GM21737 (cell line): ENCODE results near the gene CPVL.

ENCODE experiments used
- ATAC-seq: cut with Tn5 transposase; IDR thresholded peaks from one replicate; pipeline ENCODE4 v1.9.1; 2021; ENCODE audit warnings: mild to moderate bottlenecking, moderate library complexity; ENCODE audit not compliant: unreplicated experiment

Gene CPVL

DNA sequence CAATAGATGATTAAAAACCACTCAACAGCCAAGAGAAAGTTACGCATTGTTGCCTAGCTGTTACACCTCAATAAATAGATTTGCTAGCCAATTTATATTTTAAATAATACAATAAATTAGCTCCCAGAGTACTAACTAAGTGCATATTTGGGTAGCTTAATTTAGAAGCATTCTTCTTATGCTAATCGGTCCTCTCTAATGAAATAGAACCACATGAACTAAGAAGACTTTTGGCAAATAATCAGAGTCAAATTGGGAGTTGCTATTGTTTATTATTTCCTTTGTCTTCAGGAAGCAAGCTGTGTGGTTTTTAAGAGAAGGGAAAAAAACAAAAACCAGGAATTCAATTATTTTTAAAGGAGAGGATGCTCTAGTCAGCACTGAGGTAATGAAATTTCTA is 139.2 kb downstream of the CPVL start:
- no peak for ATAC-seq

GRCh38 chr7:29005829-29006228 is 140.5 kb downstream of the CPVL start:
- ATAC-seq: no peak

DNA sequence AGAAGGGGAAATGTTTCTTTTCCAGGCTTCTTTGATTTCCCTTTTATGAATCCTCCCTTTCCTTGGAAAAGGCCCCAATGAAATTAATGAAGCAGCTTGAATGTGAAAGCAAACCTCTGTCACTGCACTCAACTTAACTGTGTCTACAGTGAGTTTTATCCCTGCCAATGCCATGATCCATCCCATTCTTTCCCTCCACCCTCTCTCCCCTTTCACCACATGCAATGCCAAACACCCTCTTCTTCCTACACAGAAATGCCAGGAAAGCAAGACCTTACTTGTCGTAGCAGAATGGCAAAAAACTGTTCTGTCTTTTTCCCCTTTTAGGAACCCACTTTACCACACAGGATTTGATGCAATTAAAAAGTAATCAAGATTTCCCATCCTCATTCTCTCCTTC is 140.9 kb downstream of the CPVL start:
- no peak for ATAC-seq

DNA sequence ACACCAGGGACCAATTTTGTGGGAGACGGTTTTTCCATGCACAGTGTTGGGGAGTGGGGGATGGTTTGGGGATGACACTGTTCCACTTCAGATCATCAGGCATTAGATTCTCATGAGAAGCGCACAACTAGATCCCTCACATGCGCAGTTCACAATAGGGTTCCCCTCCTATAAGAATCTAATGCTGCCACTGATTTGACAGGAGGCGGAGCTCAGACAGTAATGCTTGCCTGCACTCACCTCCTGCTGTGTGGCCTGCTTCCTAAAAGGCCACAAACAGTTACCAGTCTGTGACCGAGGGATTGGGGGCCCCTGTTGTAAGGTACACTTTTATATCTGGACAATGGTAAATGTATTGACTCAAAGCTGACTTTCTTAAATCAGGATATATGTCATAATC is 142.6 kb downstream of the CPVL start:
- no peak for ATAC-seq

GRCh38 chr7:29000717-29001076 is 145.6 kb downstream of the CPVL start:
- ATAC-seq: no peak

GRCh38 chr7:28999895-29000716 is 146.2 kb downstream of the CPVL start:
- no peak for ATAC-seq

DNA sequence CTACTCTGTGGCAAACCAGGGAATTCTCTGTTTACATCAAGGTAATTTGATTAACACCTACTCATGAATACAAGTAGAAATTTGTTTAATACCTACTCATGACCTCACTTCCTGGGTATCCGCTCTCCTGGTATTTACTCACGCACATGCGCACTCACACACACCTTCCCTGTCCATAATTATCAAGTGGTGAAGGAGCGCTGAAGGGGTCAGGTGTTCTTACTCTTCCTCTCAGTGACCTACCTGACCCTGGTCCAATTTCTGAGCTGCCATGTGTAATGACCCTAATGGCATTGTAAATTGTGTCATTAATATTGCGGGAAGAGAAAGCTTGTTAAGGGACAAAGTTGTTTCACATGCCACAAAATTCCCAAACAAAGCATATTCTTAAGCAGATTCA is 146.9 kb downstream of the CPVL start:
- no peak for ATAC-seq

DNA sequence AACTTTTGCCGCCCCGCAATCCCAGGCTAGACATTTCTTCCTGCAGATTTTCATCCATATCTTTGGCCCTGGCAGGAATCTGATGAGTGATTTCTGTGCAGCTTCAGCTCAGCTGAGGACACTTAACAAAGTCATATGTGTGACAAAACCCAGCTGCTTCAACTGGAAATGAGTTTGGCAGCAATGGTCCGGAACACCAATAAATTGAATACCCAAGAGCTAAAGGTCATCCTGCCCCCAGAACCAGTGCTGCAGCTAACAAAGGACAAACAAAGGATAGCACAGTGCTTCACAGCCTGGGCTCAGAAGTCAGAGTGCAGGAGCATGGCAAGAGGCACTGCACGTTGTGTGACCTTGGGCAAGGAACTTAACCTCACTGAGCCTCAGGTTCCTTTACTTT is 148.2 kb downstream of the CPVL start:
- ATAC-seq: no peak

DNA sequence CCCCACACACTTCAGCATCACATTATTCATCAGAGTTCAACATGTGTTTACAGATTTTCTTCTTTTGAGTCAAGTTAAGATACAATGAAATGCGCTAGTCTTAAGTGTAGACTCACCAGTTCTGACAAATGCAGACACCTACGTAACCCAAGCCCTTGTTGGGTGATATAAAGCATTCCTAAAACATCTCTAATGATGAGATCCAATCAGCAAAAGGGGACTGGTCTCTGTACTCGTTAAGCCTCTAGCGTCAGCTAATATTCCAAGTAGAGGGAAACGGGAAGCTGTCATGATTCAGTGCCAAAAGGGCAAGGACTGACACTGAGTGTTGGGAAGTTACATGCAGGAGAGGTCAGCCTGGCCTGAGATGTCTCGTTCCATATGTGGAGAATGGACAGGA is 149.5 kb downstream of the CPVL start:
- no peak for ATAC-seq

GRCh38 chr7:28993371-28993770 is 153.0 kb downstream of the CPVL start:
- no peak for ATAC-seq

GRCh38 chr7:28992798-28993197 is 153.5 kb downstream of the CPVL start:
- no peak for ATAC-seq

GRCh38 chr7:28990200-28990960 is 156.0 kb downstream of the CPVL start:
- no peak for ATAC-seq

GRCh38 chr7:28989211-28989980 is 156.9 kb downstream of the CPVL start:
- ATAC-seq: no peak

- ATAC-seq: no peak
These were observed 157.5 kb downstream of the CPVL start for GRCh38 chr7:28988810-28989209.

DNA sequence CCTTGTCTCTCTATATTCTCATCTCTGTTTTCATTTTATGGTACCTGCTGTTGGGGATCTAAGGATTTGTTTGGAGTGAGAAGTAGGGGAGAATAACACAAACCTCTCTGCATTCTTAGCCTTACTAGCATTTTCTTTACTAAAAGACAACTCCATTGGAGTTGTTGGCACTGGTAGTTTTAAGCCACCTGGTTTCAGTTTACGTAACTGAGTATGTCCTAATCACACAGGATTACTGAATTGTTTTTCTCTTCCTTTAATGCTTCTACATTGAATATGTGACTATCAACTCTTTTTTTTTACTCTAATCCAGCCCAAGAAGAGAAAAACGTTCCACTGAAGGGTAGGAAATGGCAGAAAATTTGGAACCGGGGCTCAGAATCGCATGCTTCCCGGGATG is 158.2 kb downstream of the CPVL start:
- ATAC-seq: no peak

- no peak for ATAC-seq
These were observed 159.6 kb downstream of the CPVL start for GRCh38 chr7:28986765-28987110.

DNA sequence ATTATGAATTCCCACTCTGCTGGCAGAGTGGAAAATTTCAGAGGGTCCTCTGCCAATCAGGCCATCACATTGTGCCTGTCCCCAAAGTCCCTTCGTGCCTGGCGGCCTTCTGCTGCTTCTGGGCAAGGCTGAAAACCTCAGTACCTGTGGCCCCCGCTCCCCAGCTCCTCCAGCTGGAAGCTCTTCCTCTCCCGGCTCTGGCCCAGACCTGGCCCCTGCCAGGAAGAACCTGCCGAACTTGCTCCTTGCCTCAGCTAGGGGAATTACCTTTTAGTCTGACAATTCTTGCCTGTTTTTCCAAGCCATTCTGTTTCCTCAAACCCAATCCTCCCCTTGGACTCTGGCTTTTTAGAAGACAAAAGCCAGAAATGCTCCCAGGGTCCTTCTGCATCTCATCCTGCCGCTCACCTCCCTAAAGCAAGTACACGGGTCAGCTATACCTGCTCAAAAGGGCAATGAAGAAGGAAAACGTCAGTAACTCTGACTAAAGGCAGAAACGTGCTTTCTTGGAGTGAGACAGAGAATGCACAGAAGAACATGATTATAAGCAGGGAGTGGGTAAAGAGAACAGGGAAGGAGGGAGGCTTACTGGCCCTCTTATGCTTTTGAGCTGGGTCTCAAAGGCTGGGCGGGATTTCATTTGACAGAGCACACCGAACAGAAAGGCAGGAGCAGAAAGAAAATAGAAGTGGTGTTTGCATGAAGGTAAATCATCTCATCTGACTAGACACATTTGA is 160.1 kb downstream of the CPVL start:
- ATAC-seq: no peak

GRCh38 chr7:28984631-28985030 is 161.7 kb downstream of the CPVL start:
- ATAC-seq: no peak

DNA sequence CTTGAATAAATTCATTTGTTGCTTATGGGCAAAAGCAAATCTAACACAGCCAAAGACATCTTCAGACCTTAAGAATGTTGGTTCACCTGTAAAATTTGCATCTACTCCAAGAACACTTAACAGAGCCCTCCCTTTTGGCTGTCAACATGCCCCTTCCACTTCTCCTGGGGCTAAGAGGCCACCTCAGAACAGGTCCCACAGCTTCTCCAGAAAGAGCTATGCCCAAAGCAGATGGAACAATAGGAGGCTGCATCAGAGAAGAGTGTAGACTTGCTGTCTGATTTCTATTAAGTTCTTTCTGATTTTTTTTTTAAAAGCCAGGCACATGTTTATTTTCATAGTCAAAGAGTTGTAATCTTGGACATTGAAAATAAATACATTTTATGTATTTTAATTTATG is 162.1 kb downstream of the CPVL start:
- no peak for ATAC-seq

GRCh38 chr7:28983396-28984190 is 162.7 kb downstream of the CPVL start:
- ATAC-seq: no peak

DNA sequence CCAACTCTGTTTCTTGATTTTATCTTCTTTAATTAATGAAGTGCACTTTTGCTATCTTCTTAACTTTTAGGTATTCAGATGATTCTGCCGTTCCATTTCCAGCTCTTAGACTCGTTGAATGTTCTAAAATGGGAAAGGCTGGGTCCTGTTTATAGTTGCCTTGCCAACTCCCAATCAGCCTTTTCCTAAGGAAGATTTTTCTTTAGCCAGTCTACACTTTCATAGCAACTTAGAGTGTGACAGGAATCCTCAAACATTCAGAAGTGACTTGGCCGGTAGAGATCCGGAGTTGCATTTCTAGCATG is 165.2 kb downstream of the CPVL start:
- ATAC-seq: no peak
